CD14-positive monocyte (primary cell): Measurements from ENCODE around the gene SLC43A2. TPM values are rescaled to one million over a fixed set of nuclear protein-coding genes. Genes with fewer than 3 reads are reported as not detected.

Source experiments
- DNase-seq, 3 donors: peaks; one replicate each; pipeline ENCODE4 v3.0.0-alpha.2; 2011 to 2022
- H2AFZ ChIP-seq: 2 replicates; pipeline ENCODE4 v1.6.0; 2012; ENCODE audit warnings: mild to moderate bottlenecking, low read depth, low read length, inconsistent platforms; ENCODE audit not compliant: insufficient read depth, poor library complexity, severe bottlenecking
- H3K27ac ChIP-seq, 2 donors: 1 replicate in 1 of 2; 2 replicates in 1 of 2; pipeline ENCODE4 v1.5.1; 2012 to 2013; ENCODE audit warnings: low read length in 2 of 2, control low read depth in 1 of 2, inconsistent platforms in 1 of 2, low read depth in 1 of 2, mild to moderate bottlenecking in 1 of 2
- H3K27me3 ChIP-seq, 2 donors: one replicate each; pipeline versions ENCODE4 v1.6.0 to v1.6.1; 2011 to 2013; ENCODE audit warnings: low read length in 2 of 2; ENCODE audit not compliant: control insufficient read depth in 2 of 2, insufficient read depth in 2 of 2
- H3K36me3 ChIP-seq, 2 donors: replicated peaks in 1 of 2; 1 replicate in 1 of 2; 2 replicates in 1 of 2; pipeline versions ENCODE4 v1.5.1 to v1.6.1; 2012 to 2013; ENCODE audit warnings: low read length in 2 of 2, control low read depth in 1 of 2, inconsistent platforms in 1 of 2, mild to moderate bottlenecking in 1 of 2; ENCODE audit not compliant: insufficient read depth in 2 of 2, control insufficient read depth in 1 of 2
- H3K4me1 ChIP-seq, 2 donors: 1 replicate in 1 of 2; 2 replicates in 1 of 2; pipeline versions ENCODE4 v1.5.1 to v1.6.1; 2012 to 2013; ENCODE audit warnings: low read length in 2 of 2, control low read depth in 1 of 2, inconsistent platforms in 1 of 2, mild to moderate bottlenecking in 1 of 2, moderate library complexity in 1 of 2; ENCODE audit not compliant: insufficient read depth in 2 of 2, control insufficient read depth in 1 of 2
- H3K4me2 ChIP-seq: replicated peaks from 2 replicates; pipeline ENCODE3; 2012; ENCODE audit warnings: low read length, moderate library complexity, mild to moderate bottlenecking; ENCODE audit not compliant: poor library complexity, severe bottlenecking; ENCODE audit errors: extremely low read depth
- H3K4me3 ChIP-seq, 3 experiments: fragments of 200-600 bp in 1 of 3; sonication (generic) in 1 of 3; replicated peaks in 1 of 3; 1 replicate in 2 of 3; 2 replicates in 1 of 3; pipeline ENCODE4 v1.5.1; 2011 to 2013; ENCODE audit warnings: low read length in 3 of 3, mild to moderate bottlenecking in 3 of 3, control low read depth in 2 of 3, low read depth in 2 of 3, inconsistent platforms in 1 of 3, moderate library complexity in 1 of 3
- H3K79me2 ChIP-seq: 2 replicates; pipeline ENCODE4 v1.6.0; 2012; ENCODE audit warnings: mild to moderate bottlenecking, control low read depth, inconsistent platforms, low read length, moderate library complexity; ENCODE audit not compliant: insufficient read depth
- H3K9ac ChIP-seq: 2 replicates; pipeline ENCODE4 v1.6.0; 2017; ENCODE audit warnings: low read length, mild to moderate bottlenecking; ENCODE audit not compliant: insufficient read depth, poor library complexity, severe bottlenecking
- H3K9me3 ChIP-seq, 2 donors: replicated peaks in 1 of 2; 1 replicate in 1 of 2; 2 replicates in 1 of 2; pipeline versions ENCODE4 v1.5.1 to v1.6.1; 2012 to 2013; ENCODE audit warnings: low read length in 2 of 2, control low read depth in 1 of 2; ENCODE audit not compliant: control insufficient read depth in 1 of 2, insufficient read depth in 1 of 2
- H4K20me1 ChIP-seq: 2 replicates; pipeline ENCODE4 v1.6.0; 2012; ENCODE audit warnings: mild to moderate bottlenecking, low read length, control low read depth, moderate library complexity; ENCODE audit not compliant: insufficient read depth
- H3K27ac Mint-ChIP-seq, 7 donors: one replicate each; pipeline ENCODE4 v1.8.0; 2020; ENCODE audit warnings: mild to moderate bottlenecking in 7 of 7, mixed read lengths in 7 of 7, moderate library complexity in 6 of 7, inconsistent platforms in 2 of 7
- H3K27me3 Mint-ChIP-seq, 3 donors: one replicate each; pipeline ENCODE4 v1.8.0; 2021 to 2022; ENCODE audit warnings: low read depth in 3 of 3, mild to moderate bottlenecking in 3 of 3, mixed read lengths in 3 of 3, moderate library complexity in 3 of 3, inconsistent platforms in 1 of 3
- H3K36me3 Mint-ChIP-seq, 2 donors: one replicate each; pipeline ENCODE4 v1.8.0; 2020; ENCODE audit warnings: mixed read lengths in 2 of 2, inconsistent platforms in 1 of 2, mild to moderate bottlenecking in 1 of 2
- H3K4me1 Mint-ChIP-seq: one replicate; pipeline ENCODE4 v1.8.0; 2020; ENCODE audit warnings: mild to moderate bottlenecking, mixed read lengths
- H3K4me3 Mint-ChIP-seq, 2 donors: one replicate each; pipeline ENCODE4 v1.8.0; 2020; ENCODE audit warnings: mild to moderate bottlenecking in 2 of 2, mixed read lengths in 2 of 2, moderate library complexity in 1 of 2
- H3K9me3 Mint-ChIP-seq, 7 donors: one replicate each; pipeline ENCODE4 v1.8.0; 2020 to 2022; ENCODE audit warnings: mixed read lengths in 7 of 7, mild to moderate bottlenecking in 6 of 7, moderate library complexity in 6 of 7, inconsistent platforms in 2 of 7
- WGBS: methylation state at CpG from one replicate; pipeline ENCODE4 v1.1.5; 2013; ENCODE audit warnings: missing lambda C conversion rate; ENCODE audit not compliant: insufficient coverage; 5-methylcytosine and 5-hydroxymethylcytosine counted together
- intact Hi-C, 2 donors: fragments of 100-400 bp; cut with micrococcal nuclease; formaldehyde crosslinking; loops; one replicate each; pipeline versions ENCODE4 v1.15.0 to v1.15.1; 2023
- polyA plus RNA-seq, 3 donors: library from polyadenylated mRNA; depleted of rRNA in 1 of 3; unstranded in 2 of 3; stranded (reverse) in 1 of 3; fragments of 300-500 nt in 2 of 3; fragments of >200 nt in 1 of 3; fragmentation: Illumina TruSeq in 2 of 3; gene quantifications; 1 replicate in 2 of 3; 2 replicates in 1 of 3; pipeline ENCODE4 v1.2.3, GENCODE V29; 2012 to 2021
- TF ChIP-seq, protein P1 (sequence below): fragments of 200-600 bp; IDR thresholded peaks from one replicate; pipeline ENCODE4 v1.8.0; 2022; ENCODE audit warnings: antibody characterized with exemption, mild to moderate bottlenecking

The SLC43A2 gene
- polyA plus RNA-seq, 3 donors, result 115 to 151 (median 117) TPM

DNA sequence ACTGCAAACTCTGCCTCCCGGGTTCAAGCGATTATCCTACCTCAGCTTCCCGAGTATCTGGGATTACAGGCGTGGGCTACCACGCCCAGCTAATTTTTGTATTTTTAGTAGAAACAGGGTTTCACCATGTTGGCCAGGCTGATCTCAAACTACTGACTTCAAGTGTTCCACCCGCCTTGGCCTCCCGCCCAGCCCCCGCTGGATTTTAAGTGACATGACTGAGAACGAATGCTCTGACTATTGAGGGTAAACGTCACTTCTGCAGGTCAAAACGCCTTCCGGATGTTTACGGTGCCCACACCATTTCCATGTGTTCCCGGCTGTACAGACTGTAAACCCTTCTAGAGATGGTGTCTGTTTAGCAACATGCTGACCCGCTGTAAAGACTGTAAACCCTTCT lies 88.8 kb downstream of the SLC43A2 start:
- Histone ChIP-seq H3K27me3 (no peaks in the 10 kb centered on the region), H4K20me1 (peaks cover 27% of the 10 kb centered on the region), H2AFZ (no peak overlapping the region), H3K79me2 (no peaks in the 10 kb centered on the region), H3K9ac (no peak overlapping the region), H3K4me2 (no peak overlapping the region), H3K4me3 (no peak overlapping the region), H3K36me3 (peaks cover 83 to 98% of the 10 kb centered on the region in 2 donors), H3K9me3 (no peaks in the 10 kb centered on the region), H3K4me1 (no peaks in the 10 kb centered on the region), H3K27ac (no peak overlapping the region)
- H3K9me3 Mint-ChIP-seq, result no peaks in the 10 kb centered on the region
- H3K4me1 Mint-ChIP-seq, result no peaks in the 10 kb centered on the region
- H3K4me3 Mint-ChIP-seq, result no peak overlapping the region
- TF ChIP-seq, protein P1, sequence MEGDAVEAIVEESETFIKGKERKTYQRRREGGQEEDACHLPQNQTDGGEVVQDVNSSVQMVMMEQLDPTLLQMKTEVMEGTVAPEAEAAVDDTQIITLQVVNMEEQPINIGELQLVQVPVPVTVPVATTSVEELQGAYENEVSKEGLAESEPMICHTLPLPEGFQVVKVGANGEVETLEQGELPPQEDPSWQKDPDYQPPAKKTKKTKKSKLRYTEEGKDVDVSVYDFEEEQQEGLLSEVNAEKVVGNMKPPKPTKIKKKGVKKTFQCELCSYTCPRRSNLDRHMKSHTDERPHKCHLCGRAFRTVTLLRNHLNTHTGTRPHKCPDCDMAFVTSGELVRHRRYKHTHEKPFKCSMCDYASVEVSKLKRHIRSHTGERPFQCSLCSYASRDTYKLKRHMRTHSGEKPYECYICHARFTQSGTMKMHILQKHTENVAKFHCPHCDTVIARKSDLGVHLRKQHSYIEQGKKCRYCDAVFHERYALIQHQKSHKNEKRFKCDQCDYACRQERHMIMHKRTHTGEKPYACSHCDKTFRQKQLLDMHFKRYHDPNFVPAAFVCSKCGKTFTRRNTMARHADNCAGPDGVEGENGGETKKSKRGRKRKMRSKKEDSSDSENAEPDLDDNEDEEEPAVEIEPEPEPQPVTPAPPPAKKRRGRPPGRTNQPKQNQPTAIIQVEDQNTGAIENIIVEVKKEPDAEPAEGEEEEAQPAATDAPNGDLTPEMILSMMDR, result no peak
- H3K27me3 Mint-ChIP-seq, result no peaks in the 10 kb centered on the region
- no peak for DNase-seq
- intact Hi-C loops, result loop anchor here in 1 of 2 donors (10.0 kb wide), 1 partner anchor 265 kb away; the partner anchor contains the start of genes BHLHA9 and TRARG1
- WGBS, result over 99% methylated on average over 10 of the region's 15 CpGs
- H3K27ac Mint-ChIP-seq, result peak overlapping the region in 2 of 7 donors; percentile 4 to 69
- peaks cover 84 to 97% of the 10 kb centered on the region in 2 donors for H3K36me3 Mint-ChIP-seq

DNA sequence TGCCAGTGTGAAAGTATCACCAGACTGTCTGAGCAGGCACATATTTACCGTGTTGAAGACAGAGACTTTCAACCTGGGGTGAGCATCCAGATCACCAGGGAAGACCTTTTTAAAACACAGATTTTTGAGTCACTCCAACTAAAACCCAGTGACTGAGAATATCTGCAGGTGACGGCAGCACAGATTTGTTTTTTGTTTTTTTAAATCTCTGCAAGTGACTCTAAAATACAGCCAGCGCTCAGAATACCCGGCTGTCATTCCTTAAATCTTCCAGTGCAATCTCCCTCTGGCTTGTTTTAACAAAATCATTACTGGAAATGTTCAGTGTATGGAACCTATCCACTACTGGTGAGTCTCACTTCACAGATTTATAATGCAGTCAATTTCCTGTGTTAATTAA lies 92.9 kb downstream of the SLC43A2 start:
- intact Hi-C loops, result loop anchor here in 1 of 2 donors (10.0 kb wide), 1 partner anchor 261 kb away; the partner anchor contains the start of genes BHLHA9 and TRARG1
- no peak for DNase-seq
- no peak overlapping the region for H3K4me3 Mint-ChIP-seq
- TF ChIP-seq, protein P1, result no peak
- Histone ChIP-seq H3K4me2 (no peak overlapping the region), H3K27me3 (no peaks in the 10 kb centered on the region), H3K79me2 (no peaks in the 10 kb centered on the region), H3K9ac (no peak overlapping the region), H4K20me1 (peaks cover 5% of the 10 kb centered on the region), H3K4me3 (no peak overlapping the region), H3K36me3 (peaks cover 82 to 98% of the 10 kb centered on the region in 2 donors), H2AFZ (no peak overlapping the region), H3K27ac (no peak overlapping the region), H3K9me3 (no peaks in the 10 kb centered on the region), H3K4me1 (no peaks in the 10 kb centered on the region)
- H3K27ac Mint-ChIP-seq, result no peak overlapping the region
- no peaks in the 10 kb centered on the region for H3K9me3 Mint-ChIP-seq
- peaks cover 6% of the 10 kb centered on the region for H3K4me1 Mint-ChIP-seq
- H3K36me3 Mint-ChIP-seq, result peaks cover 86 to 99% of the 10 kb centered on the region in 2 donors
- WGBS, result 100% methylated on average over 1 of the region's 4 CpGs
- H3K27me3 Mint-ChIP-seq, result peaks cover 0 to 2% (median 1%) of the 10 kb centered on the region in 3 donors
